ENCODE data around the gene UTF1.

Gene UTF1

GRCh38 chr10:133241501-133242205 is 11.6 kb downstream of the UTF1 start:
- no peak overlapping the region for H2AFZ ChIP-seq (ENCODE audit: insufficient read depth, low read length, poor library complexity)
- H3K27me3 ChIP-seq (ENCODE audit: insufficient read depth, low read length): peaks cover 25% of the 10 kb centered on the region
- no peak overlapping the region for H2AK5ac ChIP-seq (ENCODE audit: low read length)
- H4K12ac ChIP-seq (ENCODE audit: low read depth, low read length): no peak overlapping the region
- H3K4ac ChIP-seq (ENCODE audit: low read depth, low read length): no peak overlapping the region
- no peaks in the 10 kb centered on the region for H3K36me3 ChIP-seq (ENCODE audit: control insufficient read depth in 1 of 2, insufficient read depth in 2 of 2, low read length in 2 of 2)
- no peak overlapping the region for H4K91ac ChIP-seq (ENCODE audit: low read depth, low read length)
- no peak overlapping the region for H2BK120ac ChIP-seq (ENCODE audit: insufficient read depth, low read length, poor library complexity)
- no peak overlapping the region for H3K27ac ChIP-seq (ENCODE audit: low read depth, low read length)
- H2BK5ac ChIP-seq (ENCODE audit: low read depth, low read length, poor library complexity): no peak overlapping the region
- no peak for DNase-seq
- WGBS (ENCODE audit: extremely low coverage, insufficient coverage, insufficient read length): no CpG with 5 or more reads among the region's 25 CpGs
- no peaks in the 10 kb centered on the region for H3K79me2 ChIP-seq (ENCODE audit: control insufficient read depth, insufficient read depth, low read length, poor library complexity)
- peaks cover 11% of the 10 kb centered on the region for H3K9me3 ChIP-seq (ENCODE audit: insufficient read depth, low read depth, low read length)
- peak overlapping the region; percentile 15 for H3K4me3 ChIP-seq (ENCODE audit: low read depth, low read length)
- peaks cover 2% of the 10 kb centered on the region for H3K79me1 ChIP-seq (ENCODE audit: low read length)
- H3K23ac ChIP-seq (ENCODE audit: low read length): no peak overlapping the region
- H3K18ac ChIP-seq (ENCODE audit: low read length): no peak overlapping the region
- H3K4me2 ChIP-seq (ENCODE audit: low read length): no peak overlapping the region
- H2BK12ac ChIP-seq (ENCODE audit: low read length): no peak overlapping the region
- H3K4me1 ChIP-seq (ENCODE audit: control insufficient read depth in 1 of 2, insufficient read depth in 2 of 2, low read length in 2 of 2): peaks cover 6% of the 10 kb centered on the region in 2 experiments
- H3K9ac ChIP-seq (ENCODE audit: low read length): no peak overlapping the region
- H3K14ac ChIP-seq (ENCODE audit: low read length): no peak overlapping the region
- no peak overlapping the region for H4K8ac ChIP-seq (ENCODE audit: low read depth, low read length)

- H3K4me3 ChIP-seq (ENCODE audit: low read depth, low read length): peak overlapping the region; percentile 60
- no CpG with 5 or more reads among the region's 27 CpGs for WGBS (ENCODE audit: extremely low coverage, insufficient coverage, insufficient read length)
- H2BK5ac ChIP-seq (ENCODE audit: low read depth, low read length, poor library complexity): no peak overlapping the region
- no peak overlapping the region for H2BK120ac ChIP-seq (ENCODE audit: insufficient read depth, low read length, poor library complexity)
- H3K9ac ChIP-seq (ENCODE audit: low read length): no peak overlapping the region
- H3K79me1 ChIP-seq (ENCODE audit: low read length): peaks cover 2% of the 10 kb centered on the region
- H2AK5ac ChIP-seq (ENCODE audit: low read length): no peak overlapping the region
- H3K4me1 ChIP-seq (ENCODE audit: control insufficient read depth in 1 of 2, insufficient read depth in 2 of 2, low read length in 2 of 2): peaks cover 1 to 4% of the 10 kb centered on the region in 2 experiments
- H2AFZ ChIP-seq (ENCODE audit: insufficient read depth, low read length, poor library complexity): no peak overlapping the region
- H4K8ac ChIP-seq (ENCODE audit: low read depth, low read length): no peak overlapping the region
- H3K9me3 ChIP-seq (ENCODE audit: insufficient read depth, low read depth, low read length): peaks cover 8% of the 10 kb centered on the region
- H3K4me2 ChIP-seq (ENCODE audit: low read length): no peak overlapping the region
- no peak overlapping the region for H2BK12ac ChIP-seq (ENCODE audit: low read length)
- H4K91ac ChIP-seq (ENCODE audit: low read depth, low read length): no peak overlapping the region
- H3K4ac ChIP-seq (ENCODE audit: low read depth, low read length): no peak overlapping the region
- peaks cover 14% of the 10 kb centered on the region for H3K27me3 ChIP-seq (ENCODE audit: insufficient read depth, low read length)
- no peak for DNase-seq
- H3K36me3 ChIP-seq (ENCODE audit: control insufficient read depth in 1 of 2, insufficient read depth in 2 of 2, low read length in 2 of 2): no peaks in the 10 kb centered on the region
- H4K12ac ChIP-seq (ENCODE audit: low read depth, low read length): no peak overlapping the region
- H3K79me2 ChIP-seq (ENCODE audit: control insufficient read depth, insufficient read depth, low read length, poor library complexity): no peaks in the 10 kb centered on the region
- H3K23ac ChIP-seq (ENCODE audit: low read length): peak overlapping the region; percentile 45
- no peak overlapping the region for H3K27ac ChIP-seq (ENCODE audit: low read depth, low read length)
- H3K18ac ChIP-seq (ENCODE audit: low read length): no peak overlapping the region
- H3K14ac ChIP-seq (ENCODE audit: low read length): no peak overlapping the region
These were observed 12.8 kb downstream of the UTF1 start for GRCh38 chr10:133242611-133243356.

- Histone ChIP-seq H3K79me2 (ENCODE audit: control insufficient read depth, insufficient read depth, low read length, poor library complexity) (no peaks in the 10 kb centered on the region), H3K27ac (ENCODE audit: low read depth, low read length) (no peak overlapping the region), H3K14ac (ENCODE audit: low read length) (no peak overlapping the region), H3K27me3 (ENCODE audit: insufficient read depth, low read length) (peaks cover 5% of the 10 kb centered on the region), H3K36me3 (ENCODE audit: control insufficient read depth in 1 of 2, insufficient read depth in 2 of 2, low read length in 2 of 2) (no peaks in the 10 kb centered on the region), H4K12ac (ENCODE audit: low read depth, low read length) (no peak overlapping the region), H3K18ac (ENCODE audit: low read length) (no peak overlapping the region), H2BK120ac (ENCODE audit: insufficient read depth, low read length, poor library complexity) (no peak overlapping the region), H3K4me1 (ENCODE audit: control insufficient read depth in 1 of 2, insufficient read depth in 2 of 2, low read length in 2 of 2) (peaks cover 0 to 3% of the 10 kb centered on the region in 2 experiments), H2BK12ac (ENCODE audit: low read length) (no peak overlapping the region), H3K9me3 (ENCODE audit: insufficient read depth, low read depth, low read length) (peaks cover 8% of the 10 kb centered on the region), H4K8ac (ENCODE audit: low read depth, low read length) (no peak overlapping the region), H3K79me1 (ENCODE audit: low read length) (peaks cover 2% of the 10 kb centered on the region), H3K4me3 (ENCODE audit: low read depth, low read length) (no peak overlapping the region), H3K4me2 (ENCODE audit: low read length) (no peak overlapping the region), H2AK5ac (ENCODE audit: low read length) (no peak overlapping the region), H4K91ac (ENCODE audit: low read depth, low read length) (no peak overlapping the region), H3K4ac (ENCODE audit: low read depth, low read length) (no peak overlapping the region), H3K23ac (ENCODE audit: low read length) (no peak overlapping the region), H2BK5ac (ENCODE audit: low read depth, low read length, poor library complexity) (no peak overlapping the region), H2AFZ (ENCODE audit: insufficient read depth, low read length, poor library complexity) (no peak overlapping the region), H3K9ac (ENCODE audit: low read length) (no peak overlapping the region)
- DNase-seq: no peak
- no CpG with 5 or more reads among the region's 14 CpGs for WGBS (ENCODE audit: extremely low coverage, insufficient coverage, insufficient read length)
These were observed 13.6 kb downstream of the UTF1 start for GRCh38 chr10:133243593-133243992.

GRCh38 chr10:133245439-133246235 is 15.6 kb downstream of the UTF1 start:
- Histone ChIP-seq H4K8ac (ENCODE audit: low read depth, low read length) (no peak overlapping the region), H3K36me3 (ENCODE audit: control insufficient read depth in 1 of 2, insufficient read depth in 2 of 2, low read length in 2 of 2) (no peaks in the 10 kb centered on the region), H3K4me2 (ENCODE audit: low read length) (no peak overlapping the region), H3K27ac (ENCODE audit: low read depth, low read length) (no peak overlapping the region), H3K4ac (ENCODE audit: low read depth, low read length) (no peak overlapping the region), H4K12ac (ENCODE audit: low read depth, low read length) (no peak overlapping the region), H3K27me3 (ENCODE audit: insufficient read depth, low read length) (no peaks in the 10 kb centered on the region), H3K79me1 (ENCODE audit: low read length) (peaks cover 2% of the 10 kb centered on the region), H2AFZ (ENCODE audit: insufficient read depth, low read length, poor library complexity) (no peak overlapping the region), H3K79me2 (ENCODE audit: control insufficient read depth, insufficient read depth, low read length, poor library complexity) (no peaks in the 10 kb centered on the region), H3K9me3 (ENCODE audit: insufficient read depth, low read depth, low read length) (peaks cover 8% of the 10 kb centered on the region), H2BK5ac (ENCODE audit: low read depth, low read length, poor library complexity) (no peak overlapping the region), H3K4me1 (ENCODE audit: control insufficient read depth in 1 of 2, insufficient read depth in 2 of 2, low read length in 2 of 2) (peaks cover 0 to 3% of the 10 kb centered on the region in 2 experiments), H3K18ac (ENCODE audit: low read length) (no peak overlapping the region), H3K14ac (ENCODE audit: low read length) (no peak overlapping the region), H3K4me3 (ENCODE audit: low read depth, low read length) (no peak overlapping the region), H3K23ac (ENCODE audit: low read length) (no peak overlapping the region), H4K91ac (ENCODE audit: low read depth, low read length) (no peak overlapping the region), H2AK5ac (ENCODE audit: low read length) (no peak overlapping the region), H2BK12ac (ENCODE audit: low read length) (no peak overlapping the region), H2BK120ac (ENCODE audit: insufficient read depth, low read length, poor library complexity) (no peak overlapping the region), H3K9ac (ENCODE audit: low read length) (no peak overlapping the region)
- WGBS (ENCODE audit: extremely low coverage, insufficient coverage, insufficient read length): no CpG with 5 or more reads among the region's 33 CpGs
- DNase-seq: no peak
